GM18519 (cell line): Measurements from ENCODE around the gene PLXNA4.

Experiments
- ATAC-seq: cut with Tn5 transposase; IDR thresholded peaks from one replicate; pipeline ENCODE4 v1.9.1; 2021; ENCODE audit warnings: mild to moderate bottlenecking, moderate library complexity; ENCODE audit not compliant: unreplicated experiment, low FRiP score

The PLXNA4 gene

GRCh38 chr7:132376361-132377013 lies 199.8 kb downstream of the PLXNA4 start:
- ATAC-seq, result no peak

DNA sequence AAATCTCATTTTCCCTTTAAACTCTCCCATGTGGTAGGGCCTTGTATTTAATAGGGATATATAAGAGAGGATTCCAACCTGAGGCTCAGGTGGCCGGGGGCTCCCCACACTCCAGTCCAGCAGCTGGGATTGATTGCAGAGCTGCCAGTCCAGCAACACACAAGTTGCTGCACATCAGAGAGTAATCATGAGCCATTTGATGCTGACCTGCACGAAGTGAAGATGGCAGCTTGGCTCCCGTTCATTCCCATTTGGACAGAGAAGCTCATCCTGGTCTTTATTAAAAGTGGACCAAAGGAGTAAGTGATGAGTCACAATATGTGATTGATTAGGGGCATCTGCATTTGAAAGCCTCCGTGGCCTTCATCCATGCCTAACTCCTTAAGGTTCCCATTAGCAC lies 202.4 kb downstream of the PLXNA4 start:
- ATAC-seq, result no peak

- ATAC-seq, result no peak
Measured at GRCh38 chr7:132373041-132373440, 203.2 kb downstream of the PLXNA4 start.

- no peak for ATAC-seq
Measured at GRCh38 chr7:132371948-132372347, 204.3 kb downstream of the PLXNA4 start.

- no peak for ATAC-seq
Measured at GRCh38 chr7:132368246-132368900, 207.9 kb downstream of the PLXNA4 start.

- no peak for ATAC-seq
Measured at GRCh38 chr7:132367795-132368194, 208.5 kb downstream of the PLXNA4 start.

- no peak for ATAC-seq
Measured at GRCh38 chr7:132367004-132367403, 209.3 kb downstream of the PLXNA4 start.

DNA sequence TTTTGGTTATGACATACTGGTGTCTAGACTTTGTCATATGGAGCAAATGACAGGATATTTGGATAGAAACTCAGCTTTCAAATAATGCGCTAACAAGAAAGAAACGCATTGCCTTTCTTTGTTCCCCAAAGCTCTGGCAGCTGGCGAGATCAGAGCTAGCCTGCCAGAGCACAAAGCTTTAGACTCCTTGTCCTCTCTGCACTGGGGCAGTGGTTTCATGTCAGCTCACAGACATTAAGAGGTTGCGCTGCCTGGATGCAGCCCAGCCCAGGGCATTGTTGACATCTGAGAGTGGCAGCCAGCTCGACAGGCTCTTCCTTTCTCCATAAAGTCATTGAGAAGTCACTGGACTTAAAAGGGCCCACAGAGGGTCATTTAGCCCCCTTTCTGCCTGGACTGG lies 212.0 kb downstream of the PLXNA4 start:
- ATAC-seq, result no peak

- ATAC-seq, result no peak
Measured at GRCh38 chr7:132362059-132362458, 214.2 kb downstream of the PLXNA4 start.

- ATAC-seq, result no peak
Measured at GRCh38 chr7:132361146-132361545, 215.1 kb downstream of the PLXNA4 start.

DNA sequence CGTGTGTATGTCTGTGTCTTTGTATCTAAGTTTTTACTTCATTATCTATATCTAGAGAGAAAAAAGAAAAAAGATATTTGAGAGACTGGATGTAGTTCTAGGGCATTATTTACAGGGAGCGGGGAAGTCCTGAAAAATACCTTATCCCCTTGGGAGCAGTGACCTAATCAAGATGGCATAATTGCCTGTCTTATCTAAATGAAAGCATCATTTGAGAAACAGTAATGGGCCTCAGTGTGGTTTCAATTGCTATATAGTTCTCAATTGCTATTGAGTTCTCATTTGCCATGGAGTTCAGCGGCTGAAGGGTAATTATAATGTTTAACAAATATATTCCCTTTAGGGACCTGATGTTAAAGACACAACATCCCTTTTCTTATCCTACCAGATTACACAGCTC lies 216.5 kb downstream of the PLXNA4 start:
- no peak for ATAC-seq

DNA sequence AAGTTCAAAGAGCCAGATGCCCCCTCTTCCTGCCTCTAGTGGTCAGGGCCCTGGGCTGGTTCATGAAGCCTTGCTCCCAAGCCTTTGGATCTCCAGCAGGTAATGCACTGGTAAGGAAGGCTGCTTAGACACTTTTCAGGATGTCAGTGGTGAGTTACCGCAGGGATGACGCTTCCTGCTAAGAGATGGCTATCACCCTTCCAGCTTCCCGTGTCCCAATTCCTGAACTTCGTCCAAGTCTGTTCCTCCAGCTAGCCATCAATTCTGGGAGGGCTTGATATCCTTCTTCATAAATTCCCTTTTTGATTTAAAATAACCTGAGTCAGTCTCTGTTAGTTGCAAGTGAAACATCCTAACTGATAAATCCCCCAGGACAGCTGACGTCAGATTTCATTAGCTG lies 221.2 kb downstream of the PLXNA4 start:
- ATAC-seq, result no peak

DNA sequence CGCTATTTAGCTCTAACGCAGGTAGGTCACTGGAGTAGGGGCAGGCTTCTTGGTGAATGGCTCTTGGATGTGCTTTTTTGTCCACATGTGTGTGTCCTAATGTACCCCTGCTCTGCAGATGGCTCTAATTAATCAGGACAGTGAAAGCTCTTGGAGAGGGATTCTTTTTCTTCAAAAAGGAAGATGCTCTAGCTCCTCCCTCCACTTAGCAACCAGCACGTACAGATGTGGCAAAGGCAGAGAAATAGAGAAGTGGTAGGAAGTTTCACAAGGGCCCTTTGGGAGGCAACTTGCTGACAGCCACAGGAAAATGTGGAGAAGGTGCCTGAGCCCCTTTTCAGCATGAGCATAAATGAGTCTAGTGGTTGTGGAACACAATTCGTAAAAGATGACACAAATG lies 221.7 kb downstream of the PLXNA4 start:
- no peak for ATAC-seq

GRCh38 chr7:132353936-132354335 lies 222.3 kb downstream of the PLXNA4 start:
- ATAC-seq, result no peak

DNA sequence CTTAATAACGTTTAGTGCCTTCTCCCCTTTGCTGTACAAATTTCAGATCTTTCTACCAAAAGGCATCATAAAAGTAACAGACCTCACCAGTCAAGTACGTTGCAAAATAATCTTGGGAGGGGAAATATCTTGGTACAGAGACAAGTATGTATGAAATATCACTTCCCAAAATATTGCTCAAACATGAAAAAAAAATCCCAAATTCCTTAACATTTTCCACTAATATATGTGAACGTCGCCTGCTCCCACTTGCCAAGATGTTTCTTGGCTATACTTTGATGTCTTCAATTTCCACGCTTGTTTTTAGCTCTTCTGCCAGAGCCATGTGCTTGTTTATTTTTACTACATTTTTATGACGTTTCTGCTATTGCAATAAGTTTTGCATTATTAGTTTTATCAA lies 223.5 kb downstream of the PLXNA4 start:
- no peak for ATAC-seq

DNA sequence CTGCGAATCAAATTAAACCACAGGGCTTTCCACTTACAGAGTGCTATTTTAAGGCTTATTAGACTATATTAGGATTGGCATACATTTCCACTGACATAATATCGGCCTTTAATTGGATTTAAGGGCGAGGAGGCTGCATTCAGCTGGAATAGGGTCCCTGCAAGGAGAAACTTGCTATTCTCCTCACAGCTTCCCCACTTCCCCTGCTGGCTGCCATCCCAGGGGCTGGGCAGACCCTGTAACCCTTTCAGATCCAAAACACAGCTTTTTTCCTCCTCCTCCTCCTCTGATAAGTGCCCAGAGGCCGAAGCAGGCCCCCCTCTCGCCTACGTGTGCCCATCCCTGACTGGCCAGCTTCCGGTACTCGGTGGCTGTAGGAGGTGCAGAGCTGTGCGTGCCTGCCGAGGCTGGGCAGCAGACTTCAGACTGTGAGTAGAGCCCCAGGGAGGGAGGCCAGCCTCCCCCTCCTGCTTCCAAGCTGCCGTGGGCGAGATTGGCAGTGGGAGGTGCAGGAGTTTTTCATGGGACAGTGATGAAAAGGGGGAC lies 224.2 kb downstream of the PLXNA4 start:
- no peak for ATAC-seq

GRCh38 chr7:132350741-132351140 lies 225.5 kb downstream of the PLXNA4 start:
- ATAC-seq, result no peak

- ATAC-seq, result no peak
Measured at GRCh38 chr7:132349075-132349474, 227.2 kb downstream of the PLXNA4 start.

DNA sequence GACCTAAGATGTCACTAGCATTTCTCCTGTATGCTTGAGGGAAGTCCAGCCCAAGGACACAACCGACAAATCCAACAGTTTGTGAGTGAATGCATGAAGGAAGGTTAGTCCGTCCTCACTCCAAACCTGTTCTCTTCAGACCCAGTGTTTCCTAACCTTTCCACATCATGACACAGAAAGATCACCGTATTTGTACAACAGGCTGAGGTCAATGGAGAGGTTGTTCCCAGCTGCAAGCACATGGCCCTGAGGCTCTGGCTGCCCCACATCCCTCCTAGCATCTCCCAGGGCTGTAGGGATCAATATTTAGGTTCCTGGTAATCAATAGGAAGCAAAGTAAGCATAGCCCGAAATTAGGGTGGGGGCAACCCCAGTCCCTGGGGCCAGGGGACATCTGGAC lies 227.9 kb downstream of the PLXNA4 start:
- ATAC-seq, result no peak

DNA sequence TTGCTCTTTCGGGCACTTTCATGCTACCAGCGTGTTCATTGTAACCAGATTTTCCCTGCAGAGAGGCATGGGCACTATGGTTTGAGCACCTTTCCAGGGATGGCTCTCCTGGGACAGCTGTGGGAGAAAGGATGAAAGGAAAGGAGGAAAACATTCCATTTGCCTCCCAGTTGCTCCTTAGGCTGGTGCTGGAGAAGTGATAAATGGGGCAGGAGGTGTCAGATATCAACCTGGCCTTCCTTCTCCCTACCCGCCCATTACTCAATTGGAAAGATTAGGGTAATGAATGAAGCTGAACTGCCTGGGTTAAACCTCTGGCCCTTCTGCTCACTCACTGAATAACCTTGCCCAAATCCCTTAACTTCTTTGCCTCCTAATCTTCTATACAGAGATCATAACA lies 228.4 kb downstream of the PLXNA4 start:
- ATAC-seq, result no peak

DNA sequence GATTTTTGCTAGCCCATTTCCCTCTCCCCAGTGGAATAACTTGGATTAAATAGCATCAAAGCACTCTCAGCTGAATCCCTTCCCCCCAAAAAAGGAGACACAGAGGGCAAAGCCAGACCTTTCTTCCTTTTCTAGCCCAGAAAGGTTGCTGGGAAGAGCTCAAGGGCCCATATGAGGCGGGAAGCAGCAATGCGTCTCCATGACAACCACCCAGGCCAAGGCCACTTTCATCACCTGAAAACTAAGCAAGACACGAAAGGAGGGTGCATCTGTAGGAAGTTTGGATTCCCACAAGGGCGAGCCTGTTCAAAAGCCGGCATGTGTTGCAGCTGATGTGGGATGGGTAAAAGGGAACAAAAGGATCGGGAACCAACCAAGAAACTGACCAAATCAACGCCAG lies 229.1 kb downstream of the PLXNA4 start:
- ATAC-seq, result no peak

GRCh38 chr7:132345543-132346129 lies 230.6 kb downstream of the PLXNA4 start:
- ATAC-seq, result no peak
